HG02885 (cell line): ENCODE results near the gene PPP1R18.

Source experiments
- ATAC-seq: cut with Tn5 transposase; IDR thresholded peaks from one replicate; pipeline ENCODE4 v1.9.1; 2021; ENCODE audit warnings: mild to moderate bottlenecking; ENCODE audit not compliant: unreplicated experiment, poor library complexity

PPP1R18 gene

DNA sequence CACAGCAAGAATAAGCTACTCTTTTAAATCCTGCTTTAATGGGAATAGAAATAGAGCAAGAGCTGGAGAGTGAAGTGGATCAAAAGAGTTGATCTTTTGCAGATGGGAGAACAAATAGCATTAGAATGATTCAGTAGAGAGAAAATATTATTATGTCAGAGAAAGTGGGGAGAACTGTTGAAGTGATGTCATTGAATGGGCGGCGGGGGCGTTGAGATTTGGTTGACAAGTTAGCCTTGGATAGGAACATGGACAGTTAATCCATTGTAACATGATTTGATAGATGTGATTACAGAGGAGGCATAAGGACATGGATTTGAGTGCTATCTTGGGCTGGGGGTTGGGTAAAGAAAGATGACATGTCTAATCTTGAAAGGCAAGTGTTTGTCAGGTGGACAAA, 50.6 kb downstream of the PPP1R18 start:
- no peak for ATAC-seq

DNA sequence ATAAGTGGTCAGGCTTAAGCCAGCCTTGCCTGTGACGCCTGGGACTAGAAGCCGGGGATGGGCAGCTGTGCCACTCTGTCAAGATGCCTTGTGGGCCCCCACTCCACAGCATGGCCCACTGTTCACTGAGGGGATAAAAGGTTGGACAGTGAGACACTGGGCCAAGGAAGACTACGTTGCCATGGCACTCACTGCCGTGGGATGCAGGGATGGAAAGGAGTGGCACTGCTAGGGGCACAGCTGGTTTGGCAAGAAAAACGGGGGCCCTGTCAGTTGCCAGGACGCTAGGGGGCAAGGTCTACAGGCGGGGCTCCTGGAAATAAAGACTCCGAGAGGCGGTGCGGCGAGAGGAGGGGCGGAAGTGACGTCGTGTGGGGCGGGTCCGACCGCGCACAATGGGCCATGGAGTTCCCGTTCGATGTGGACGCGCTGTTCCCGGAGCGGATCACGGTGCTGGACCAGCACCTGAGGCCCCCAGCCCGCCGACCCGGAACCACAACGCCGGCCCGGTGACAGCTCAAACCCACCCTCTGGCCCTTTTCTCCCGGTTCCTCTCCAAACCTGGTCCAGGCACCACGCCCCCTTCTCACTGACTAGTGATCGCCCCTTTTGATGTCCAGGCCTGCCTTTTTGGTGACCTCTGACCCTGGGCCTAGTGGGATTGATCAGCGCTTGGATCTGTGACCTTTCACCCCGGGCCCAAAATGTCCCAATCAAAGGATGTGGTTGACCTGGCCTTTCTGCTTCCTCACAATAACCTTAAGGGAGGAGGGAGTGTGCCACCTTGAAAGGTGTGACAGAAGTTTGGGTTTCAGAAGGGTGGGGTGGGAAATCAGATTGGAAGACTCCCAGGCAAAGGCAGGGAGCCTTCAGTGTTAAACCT, 59.7 kb downstream of the PPP1R18 start, which contains the start of gene ATAT1:
Gene ATAT1, plus strand, starts transcription at position 391 of the 883 bp plus-strand sequence.
- peak; percentile 88 for ATAC-seq
